C4-2B (cell line): ENCODE results near the gene CCDC85B.

Experiments used
- ZFX ChIP-seq: fragments of 450-650 bp; IDR thresholded peaks from 2 replicates; pipeline ENCODE4 v1.6.1; 2017
- TF ChIP-seq, protein P1 (sequence below): fragments of 450-650 bp; conservative IDR thresholded peaks from 2 replicates; pipeline ENCODE4 v1.5.1; 2017; ENCODE audit warnings: mild to moderate bottlenecking

DNA sequence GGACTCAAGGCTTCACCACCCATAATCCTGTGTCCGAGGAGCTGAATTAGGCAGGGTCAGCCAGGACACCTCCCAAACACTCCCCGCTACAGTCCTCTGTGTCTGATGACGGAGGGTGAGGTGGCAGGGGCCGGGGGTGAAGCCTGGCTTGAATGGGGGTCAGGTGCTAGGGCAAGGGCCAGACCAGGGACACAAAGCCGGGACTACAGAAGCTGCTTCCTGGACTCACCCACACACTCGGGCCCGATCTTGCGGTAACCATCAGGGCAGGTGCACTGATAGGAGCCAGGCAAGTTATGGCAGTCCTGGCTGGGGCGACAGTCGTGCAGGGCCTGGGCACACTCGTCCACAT, 20.2 kb upstream of the CCDC85B start:
- TF ChIP-seq, protein P1, sequence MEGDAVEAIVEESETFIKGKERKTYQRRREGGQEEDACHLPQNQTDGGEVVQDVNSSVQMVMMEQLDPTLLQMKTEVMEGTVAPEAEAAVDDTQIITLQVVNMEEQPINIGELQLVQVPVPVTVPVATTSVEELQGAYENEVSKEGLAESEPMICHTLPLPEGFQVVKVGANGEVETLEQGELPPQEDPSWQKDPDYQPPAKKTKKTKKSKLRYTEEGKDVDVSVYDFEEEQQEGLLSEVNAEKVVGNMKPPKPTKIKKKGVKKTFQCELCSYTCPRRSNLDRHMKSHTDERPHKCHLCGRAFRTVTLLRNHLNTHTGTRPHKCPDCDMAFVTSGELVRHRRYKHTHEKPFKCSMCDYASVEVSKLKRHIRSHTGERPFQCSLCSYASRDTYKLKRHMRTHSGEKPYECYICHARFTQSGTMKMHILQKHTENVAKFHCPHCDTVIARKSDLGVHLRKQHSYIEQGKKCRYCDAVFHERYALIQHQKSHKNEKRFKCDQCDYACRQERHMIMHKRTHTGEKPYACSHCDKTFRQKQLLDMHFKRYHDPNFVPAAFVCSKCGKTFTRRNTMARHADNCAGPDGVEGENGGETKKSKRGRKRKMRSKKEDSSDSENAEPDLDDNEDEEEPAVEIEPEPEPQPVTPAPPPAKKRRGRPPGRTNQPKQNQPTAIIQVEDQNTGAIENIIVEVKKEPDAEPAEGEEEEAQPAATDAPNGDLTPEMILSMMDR = no peak
- TF ChIP-seq ZFX = no peak
